Measurements from ENCODE around the gene CCNY. TPM values are rescaled to one million over a fixed set of nuclear protein-coding genes. Genes with fewer than 3 reads are reported as not detected.

Gene CCNY
- total RNA-seq, 1 experiment from 2014 or later: 59.1 TPM

DNA sequence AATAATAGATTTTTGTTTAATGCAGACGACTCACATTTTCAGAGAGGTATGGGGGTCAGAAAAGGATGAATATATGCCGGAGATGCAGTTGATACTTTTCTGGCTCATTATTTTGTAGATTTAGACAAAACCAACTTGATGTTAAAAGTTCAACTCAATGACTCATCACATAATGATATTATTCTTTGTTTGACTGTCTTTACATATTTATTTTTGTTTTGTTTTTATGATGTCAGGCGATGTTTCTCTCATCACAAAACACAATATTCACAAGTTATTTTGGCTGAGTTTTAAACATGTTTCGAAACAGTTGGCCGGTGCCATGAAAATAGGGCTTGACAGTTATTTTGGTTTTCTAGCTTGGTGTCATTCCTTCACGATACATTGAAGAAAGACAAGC lies 270.1 kb downstream of the CCNY start:
- no peak overlapping the region for H3K27ac Mint-ChIP-seq (ENCODE audit: unreplicated experiment)
- TF ChIP-seq, protein P1, sequence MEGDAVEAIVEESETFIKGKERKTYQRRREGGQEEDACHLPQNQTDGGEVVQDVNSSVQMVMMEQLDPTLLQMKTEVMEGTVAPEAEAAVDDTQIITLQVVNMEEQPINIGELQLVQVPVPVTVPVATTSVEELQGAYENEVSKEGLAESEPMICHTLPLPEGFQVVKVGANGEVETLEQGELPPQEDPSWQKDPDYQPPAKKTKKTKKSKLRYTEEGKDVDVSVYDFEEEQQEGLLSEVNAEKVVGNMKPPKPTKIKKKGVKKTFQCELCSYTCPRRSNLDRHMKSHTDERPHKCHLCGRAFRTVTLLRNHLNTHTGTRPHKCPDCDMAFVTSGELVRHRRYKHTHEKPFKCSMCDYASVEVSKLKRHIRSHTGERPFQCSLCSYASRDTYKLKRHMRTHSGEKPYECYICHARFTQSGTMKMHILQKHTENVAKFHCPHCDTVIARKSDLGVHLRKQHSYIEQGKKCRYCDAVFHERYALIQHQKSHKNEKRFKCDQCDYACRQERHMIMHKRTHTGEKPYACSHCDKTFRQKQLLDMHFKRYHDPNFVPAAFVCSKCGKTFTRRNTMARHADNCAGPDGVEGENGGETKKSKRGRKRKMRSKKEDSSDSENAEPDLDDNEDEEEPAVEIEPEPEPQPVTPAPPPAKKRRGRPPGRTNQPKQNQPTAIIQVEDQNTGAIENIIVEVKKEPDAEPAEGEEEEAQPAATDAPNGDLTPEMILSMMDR (IDR thresholded peaks at IDR 0.05; ENCODE audit: unreplicated experiment): no peak
- no peaks in the 10 kb centered on the region for H3K4me1 Mint-ChIP-seq (ENCODE audit: low read depth, unreplicated experiment)
- H3K36me3 Mint-ChIP-seq (ENCODE audit: insufficient read depth, unreplicated experiment): no peaks in the 10 kb centered on the region
- H3K4me3 Mint-ChIP-seq (ENCODE audit: low read depth, unreplicated experiment): no peak overlapping the region
- DNase-seq: no peak
- BruUV-seq (replicated peaks): no TSS peak
- intact Hi-C loops (cut with micrococcal nuclease; ENCODE audit: unreplicated experiment): no loop called here
- CTCF ChIA-PET: no interaction called here
- no peaks in the 10 kb centered on the region for H3K9me3 Mint-ChIP-seq (ENCODE audit: low read depth, unreplicated experiment)
- peaks cover 61% of the 10 kb centered on the region for H3K27me3 Mint-ChIP-seq (ENCODE audit: unreplicated experiment)

DNA sequence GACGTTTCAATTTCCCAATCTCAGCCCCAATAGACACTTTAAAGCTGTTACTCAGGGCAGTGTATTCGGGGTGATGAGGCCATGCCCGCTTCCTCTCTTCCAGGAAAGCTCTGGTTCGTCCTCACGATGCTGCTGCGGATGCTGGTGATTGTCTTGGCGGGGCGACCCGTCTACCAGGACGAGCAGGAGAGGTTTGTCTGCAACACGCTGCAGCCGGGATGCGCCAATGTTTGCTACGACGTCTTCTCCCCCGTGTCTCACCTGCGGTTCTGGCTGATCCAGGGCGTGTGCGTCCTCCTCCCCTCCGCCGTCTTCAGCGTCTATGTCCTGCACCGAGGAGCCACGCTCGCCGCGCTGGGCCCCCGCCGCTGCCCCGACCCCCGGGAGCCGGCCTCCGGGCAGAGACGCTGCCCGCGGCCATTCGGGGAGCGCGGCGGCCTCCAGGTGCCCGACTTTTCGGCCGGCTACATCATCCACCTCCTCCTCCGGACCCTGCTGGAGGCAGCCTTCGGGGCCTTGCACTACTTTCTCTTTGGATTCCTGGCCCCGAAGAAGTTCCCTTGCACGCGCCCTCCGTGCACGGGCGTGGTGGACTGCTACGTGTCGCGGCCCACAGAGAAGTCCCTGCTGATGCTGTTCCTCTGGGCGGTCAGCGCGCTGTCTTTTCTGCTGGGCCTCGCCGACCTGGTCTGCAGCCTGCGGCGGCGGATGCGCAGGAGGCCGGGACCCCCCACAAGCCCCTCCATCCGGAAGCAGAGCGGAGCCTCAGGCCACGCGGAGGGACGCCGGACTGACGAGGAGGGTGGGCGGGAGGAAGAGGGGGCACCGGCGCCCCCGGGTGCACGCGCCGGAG lies 271.4 kb downstream of the CCNY start:
- BruUV-seq (replicated peaks): no TSS peak
- Mint-ChIP-seq H3K4me1 (ENCODE audit: low read depth, unreplicated experiment) (no peaks in the 10 kb centered on the region), H3K4me3 (ENCODE audit: low read depth, unreplicated experiment) (peak overlapping the region; percentile 45), H3K27me3 (ENCODE audit: unreplicated experiment) (peaks cover 70% of the 10 kb centered on the region), H3K36me3 (ENCODE audit: insufficient read depth, unreplicated experiment) (no peaks in the 10 kb centered on the region), H3K27ac (ENCODE audit: unreplicated experiment) (no peak overlapping the region), H3K9me3 (ENCODE audit: low read depth, unreplicated experiment) (no peaks in the 10 kb centered on the region)
- intact Hi-C loops (cut with micrococcal nuclease; ENCODE audit: unreplicated experiment): no loop called here
- TF ChIP-seq, protein P1 (IDR thresholded peaks at IDR 0.05; ENCODE audit: unreplicated experiment): no peak
- DNase-seq: no peak
- CTCF ChIA-PET: no interaction called here

DNA sequence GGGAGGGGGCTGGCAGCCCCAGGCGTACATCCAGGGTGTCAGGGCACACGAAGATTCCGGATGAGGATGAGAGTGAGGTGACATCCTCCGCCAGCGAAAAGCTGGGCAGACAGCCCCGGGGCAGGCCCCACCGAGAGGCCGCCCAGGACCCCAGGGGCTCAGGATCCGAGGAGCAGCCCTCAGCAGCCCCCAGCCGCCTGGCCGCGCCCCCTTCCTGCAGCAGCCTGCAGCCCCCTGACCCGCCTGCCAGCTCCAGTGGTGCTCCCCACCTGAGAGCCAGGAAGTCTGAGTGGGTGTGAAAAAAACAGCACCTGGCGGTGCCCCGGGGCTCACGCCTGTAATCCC lies 272.0 kb downstream of the CCNY start:
- no peak overlapping the region for H3K27ac Mint-ChIP-seq (ENCODE audit: unreplicated experiment)
- BruUV-seq (replicated peaks): no TSS peak
- TF ChIP-seq, protein P1 (IDR thresholded peaks at IDR 0.05; ENCODE audit: unreplicated experiment): no peak
- CTCF ChIA-PET: no interaction called here
- peak overlapping the region; percentile 45 for H3K4me3 Mint-ChIP-seq (ENCODE audit: low read depth, unreplicated experiment)
- DNase-seq: no peak
- H3K36me3 Mint-ChIP-seq (ENCODE audit: insufficient read depth, unreplicated experiment): no peaks in the 10 kb centered on the region
- H3K9me3 Mint-ChIP-seq (ENCODE audit: low read depth, unreplicated experiment): no peaks in the 10 kb centered on the region
- no peaks in the 10 kb centered on the region for H3K4me1 Mint-ChIP-seq (ENCODE audit: low read depth, unreplicated experiment)
- intact Hi-C loops (cut with micrococcal nuclease; ENCODE audit: unreplicated experiment): no loop called here
- peaks cover 71% of the 10 kb centered on the region for H3K27me3 Mint-ChIP-seq (ENCODE audit: unreplicated experiment)

DNA sequence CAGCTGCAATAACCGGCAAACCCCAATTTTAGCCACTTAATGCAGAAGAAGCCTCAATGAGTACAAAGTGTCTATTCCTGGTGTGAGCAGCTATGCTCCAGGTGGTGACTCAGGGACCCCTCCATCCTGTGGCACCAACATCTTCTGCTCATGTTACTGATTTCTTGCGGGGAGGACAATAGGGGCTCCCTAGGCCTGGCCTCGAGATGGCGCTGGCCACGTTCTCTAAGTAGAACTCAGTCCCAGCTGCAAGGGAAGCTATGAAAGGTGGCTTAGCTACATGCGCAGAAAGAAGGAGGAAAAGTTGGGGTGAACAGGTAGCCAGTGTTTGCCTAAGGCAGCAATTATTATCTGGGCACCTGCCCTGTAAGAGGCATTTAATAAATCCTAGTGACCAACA lies 275.4 kb downstream of the CCNY start:
- Mint-ChIP-seq H3K4me3 (ENCODE audit: low read depth, unreplicated experiment) (no peak overlapping the region), H3K4me1 (ENCODE audit: low read depth, unreplicated experiment) (no peaks in the 10 kb centered on the region), H3K9me3 (ENCODE audit: low read depth, unreplicated experiment) (no peaks in the 10 kb centered on the region), H3K27me3 (ENCODE audit: unreplicated experiment) (peaks cover 82% of the 10 kb centered on the region), H3K27ac (ENCODE audit: unreplicated experiment) (no peak overlapping the region), H3K36me3 (ENCODE audit: insufficient read depth, unreplicated experiment) (no peaks in the 10 kb centered on the region)
- BruUV-seq (replicated peaks): no TSS peak
- intact Hi-C loops (cut with micrococcal nuclease; ENCODE audit: unreplicated experiment): no loop called here
- TF ChIP-seq, protein P1 (IDR thresholded peaks at IDR 0.05; ENCODE audit: unreplicated experiment): no peak
- CTCF ChIA-PET: interaction anchor here (0.6 kb wide), 1 partner anchor 360 kb away, joined by 7 read pairs; no protein-coding TSS in a partner anchor
- no peak for DNase-seq

All from Calu3 (cell line).